PC-3 (cell line): Measurements from ENCODE around the gene IL11RA. TPM values are rescaled to one million over a fixed set of nuclear protein-coding genes. Genes with fewer than 3 reads are reported as not detected.

Experiments
- ATAC-seq: fragments of 200-7000 bp; cut with Tn5 transposase; 2 replicates; pipeline ENCODE4 v1.9.1; 2020; ENCODE audit warnings: mild to moderate bottlenecking, moderate library complexity
- BruUV-seq: library from RNA; stranded (reverse); fragments of 400-500 nt; replicated peaks from 2 replicates; lab custom pipeline; 2021; lab: Mats Ljungman, UMichigan
- CTCF ChIA-PET: fragments of 300-600 bp; sonication (Branson Sonifier 250); formaldehyde crosslinking; loops from one replicate; lab custom pipeline; 2022; ENCODE audit warnings: antibody characterized with exemption; lab: Charles Lee
- POLR2A ChIA-PET: fragments of 300-600 bp; sonication (Branson Sonifier 250); formaldehyde crosslinking; loops from one replicate; lab custom pipeline; 2022; ENCODE audit warnings: antibody characterized with exemption; ENCODE audit not compliant: unreplicated experiment; lab: Charles Lee
- DNase-seq: peaks from one replicate; pipeline ENCODE4 v3.0.0-alpha.2; 2015
- H2AFZ ChIP-seq: fragments of 300-600 bp; sonication (generic); 2 replicates; pipeline ENCODE4 v1.6.0; 2016; ENCODE audit warnings: antibody characterized with exemption, low read length
- H3F3A ChIP-seq: fragments of 300-600 bp; sonication (generic); one replicate; pipeline ENCODE4 v1.6.0; 2017; ENCODE audit warnings: antibody characterized with exemption, low read length, control low read depth, mild to moderate bottlenecking; ENCODE audit not compliant: unreplicated experiment
- H3K27ac ChIP-seq: fragments of 300-600 bp; sonication (generic); 2 replicates; pipeline ENCODE4 v1.5.1; 2016; ENCODE audit warnings: mild to moderate bottlenecking, low read length
- H3K27me3 ChIP-seq: fragments of 300-600 bp; sonication (generic); 2 replicates; pipeline ENCODE4 v1.6.1; 2016; ENCODE audit warnings: low read length, mixed read lengths
- H3K36me3 ChIP-seq: fragments of 300-600 bp; sonication (generic); 2 replicates; pipeline ENCODE4 v1.6.1; 2016; ENCODE audit warnings: low read depth, mixed run types, low read length, mixed read lengths
- H3K4me1 ChIP-seq: fragments of 300-600 bp; sonication (generic); 2 replicates; pipeline ENCODE4 v1.5.1; 2016; ENCODE audit warnings: low read length; ENCODE audit not compliant: insufficient read depth
- H3K4me2 ChIP-seq: fragments of 300-600 bp; sonication (generic); 2 replicates; pipeline ENCODE4 v1.6.0; 2016; ENCODE audit warnings: low read length
- H3K4me3 ChIP-seq: fragments of 300-600 bp; sonication (generic); 2 replicates; pipeline ENCODE4 v1.5.1; 2016; ENCODE audit warnings: mild to moderate bottlenecking, low read length, mixed read lengths
- H3K79me2 ChIP-seq: fragments of 300-600 bp; sonication (generic); 2 replicates; pipeline ENCODE4 v1.6.1; 2017; ENCODE audit warnings: low read length, mixed read lengths
- H3K9ac ChIP-seq: fragments of 300-600 bp; sonication (generic); 2 replicates; pipeline ENCODE4 v1.6.0; 2016; ENCODE audit warnings: mild to moderate bottlenecking, low read length
- H3K9me2 ChIP-seq: fragments of 300-600 bp; sonication (generic); replicated peaks from 2 replicates; pipeline ENCODE4 v1.6.1; 2016; ENCODE audit warnings: mixed run types, low read length, mixed read lengths
- H3K9me3 ChIP-seq: fragments of 300-600 bp; sonication (generic); 2 replicates; pipeline ENCODE4 v1.6.1; 2016; ENCODE audit warnings: low read length, mixed read lengths
- H4K20me1 ChIP-seq: fragments of 300-600 bp; sonication (generic); 2 replicates; pipeline ENCODE4 v1.6.1; 2016; ENCODE audit warnings: low read length, mixed read lengths
- CTCF ChIP-seq: fragments of 300-600 bp; sonication (generic); conservative IDR thresholded peaks from 2 replicates; pipeline ENCODE4 v1.5.1; 2017; ENCODE audit warnings: antibody characterized with exemption, low read depth, mild to moderate bottlenecking, low read length
- EZH2 ChIP-seq: fragments of 300-600 bp; sonication (generic); IDR thresholded peaks from one replicate; pipeline ENCODE4 v1.6.1; 2017; ENCODE audit warnings: antibody characterized with exemption, mild to moderate bottlenecking, low read length; ENCODE audit not compliant: unreplicated experiment
- EZH2phosphoT487 ChIP-seq: fragments of 300-600 bp; sonication (generic); IDR thresholded peaks from 2 replicates; pipeline ENCODE4 v1.6.1; 2018; ENCODE audit warnings: mild to moderate bottlenecking, antibody characterized with exemption, low read length, borderline replicate concordance
- intact Hi-C: fragments of 100-400 bp; cut with micrococcal nuclease; formaldehyde crosslinking; loops from 2 replicates; pipeline ENCODE4 v1.9.0; 2023
- total RNA-seq: library from RNA; depleted of rRNA; stranded (reverse); fragments of >200 nt; gene quantifications from 2 replicates; pipeline ENCODE4 v1.2.3, GENCODE V29; 2014

The IL11RA gene
- total RNA-seq, 1 experiment from 2014 or later, result 8.3 TPM

GRCh38 chr9:34642679-34643078, 9.3 kb upstream of the IL11RA start:
- no peaks in the 10 kb centered on the region for H3K9me3 ChIP-seq
- no TSS peak for BruUV-seq
- H3K4me3 ChIP-seq, result no peak overlapping the region
- H4K20me1 ChIP-seq, result no peaks in the 10 kb centered on the region
- H3F3A ChIP-seq, result no peaks in the 10 kb centered on the region
- POLR2A ChIA-PET, result no interaction called here
- H3K27ac ChIP-seq, result no peak overlapping the region
- no peak overlapping the region for H2AFZ ChIP-seq
- peaks cover 9% of the 10 kb centered on the region; the same call in 1 of the 2 replicates for H3K79me2 ChIP-seq
- no peak overlapping the region for H3K4me2 ChIP-seq
- H3K9me2 ChIP-seq, result no peaks in the 10 kb centered on the region
- ATAC-seq (no peak), DNase-seq (no peak)
- H3K9ac ChIP-seq, result no peak overlapping the region
- H3K4me1 ChIP-seq, result peaks cover 12% of the 10 kb centered on the region; the same call in 1 of the 2 replicates
- intact Hi-C loops, result no loop called here
- CTCF ChIA-PET, result no interaction called here
- no peaks in the 10 kb centered on the region for H3K27me3 ChIP-seq
- no peaks in the 10 kb centered on the region for H3K36me3 ChIP-seq
- TF ChIP-seq EZH2phosphoT487 (no peak), EZH2 (no peak), CTCF (no peak)

GRCh38 chr9:34644766-34645314, 7.1 kb upstream of the IL11RA start:
- intact Hi-C loops, result no loop called here
- POLR2A ChIA-PET, result no interaction called here

More at GRCh38 chr9:34644766-34645314, 7.1 kb upstream of the IL11RA start:
- BruUV-seq, result no TSS peak
- no peak for ATAC-seq
- CTCF ChIA-PET, result no interaction called here
- no peaks in the 10 kb centered on the region for H3F3A ChIP-seq
- H3K27ac ChIP-seq, result no peak overlapping the region
- no peak overlapping the region for H3K4me3 ChIP-seq
- H3K9me2 ChIP-seq, result no peaks in the 10 kb centered on the region
- H2AFZ ChIP-seq, result no peak overlapping the region
- H3K4me2 ChIP-seq, result no peak overlapping the region
- no peaks in the 10 kb centered on the region for H3K27me3 ChIP-seq
- peaks cover 12% of the 10 kb centered on the region; the same call in 1 of the 2 replicates for H3K4me1 ChIP-seq
- H3K36me3 ChIP-seq, result no peaks in the 10 kb centered on the region
- no peak for DNase-seq
- TF ChIP-seq EZH2 (no peak), CTCF (no peak), EZH2phosphoT487 (no peak)
- no peaks in the 10 kb centered on the region for H4K20me1 ChIP-seq
- no peak overlapping the region for H3K9ac ChIP-seq
- no peaks in the 10 kb centered on the region for H3K9me3 ChIP-seq
- H3K79me2 ChIP-seq, result peaks cover 10% of the 10 kb centered on the region; the same call in 1 of the 2 replicates
